Activated CD4-positive, alpha-beta T cell treated with anti-CD3 and anti-CD28 coated beads, Interleukin-2, amount 50 U/mL, for 16 hours (primary cell): ENCODE data around the gene HYI.
A peak's percentile ranks its signal among the peaks of the same experiment; 100 is the strongest.
"Not testable (repeated sequence)": the region's sequence is repeated elsewhere in the genome, so short reads cannot be mapped to it uniquely, and the experiment has no call there.

Source experiments
- DNase-seq: peaks from one replicate; pipeline ENCODE4 v3.0.0-alpha.2; 2020

Gene HYI

GRCh38 chr1:43453442-43454269, at the start of gene HYI:
HYI (minus strand) TSS chr1:43453931; CDS start chr1:43453793, 138 bp downstream.
- DNase-seq: peak; percentile 71

GRCh38 chr1:43501806-43502205, 48.1 kb upstream of the HYI start:
- not testable (repeated sequence) for DNase-seq

- no peak for DNase-seq
These were observed 46.2 kb upstream of the HYI start for GRCh38 chr1:43499898-43500297.

GRCh38 chr1:43495204-43495603, 41.5 kb upstream of the HYI start:
- no peak for DNase-seq

- no peak for DNase-seq
These were observed 40.1 kb upstream of the HYI start for GRCh38 chr1:43493661-43494450.

- DNase-seq: no peak
These were observed 39.1 kb upstream of the HYI start for GRCh38 chr1:43492826-43493225.

GRCh38 chr1:43491061-43491460, 37.3 kb upstream of the HYI start:
- DNase-seq: no peak

- DNase-seq: no peak
These were observed 34.4 kb upstream of the HYI start for GRCh38 chr1:43488165-43488564.

- DNase-seq: no peak
These were observed 30.6 kb upstream of the HYI start for GRCh38 chr1:43484367-43484766.

- no peak for DNase-seq
These were observed 28.5 kb upstream of the HYI start for GRCh38 chr1:43482215-43482614.

- DNase-seq: no peak
These were observed 27.8 kb upstream of the HYI start for GRCh38 chr1:43481491-43481890.

GRCh38 chr1:43479414-43479813, 25.7 kb upstream of the HYI start:
- DNase-seq: no peak

- DNase-seq: no peak
These were observed 24.0 kb upstream of the HYI start for GRCh38 chr1:43477716-43478115.

- not testable (repeated sequence) for DNase-seq
These were observed 22.1 kb upstream of the HYI start for GRCh38 chr1:43475611-43476401.

GRCh38 chr1:43473463-43473862, 19.7 kb upstream of the HYI start:
- DNase-seq: peak; percentile 48

- not testable (repeated sequence) for DNase-seq
These were observed 18.9 kb upstream of the HYI start for GRCh38 chr1:43472463-43473151.

GRCh38 chr1:43472087-43472462, 18.3 kb upstream of the HYI start:
- no peak for DNase-seq

GRCh38 chr1:43469932-43470331, 16.2 kb upstream of the HYI start:
- no peak for DNase-seq

- no peak for DNase-seq
These were observed 14.7 kb upstream of the HYI start for GRCh38 chr1:43468414-43468813.

GRCh38 chr1:43466403-43466802, 12.7 kb upstream of the HYI start:
- DNase-seq: no peak

- no peak for DNase-seq
These were observed 11.9 kb upstream of the HYI start for GRCh38 chr1:43465505-43466067.
